Brain pericyte (primary cell): ENCODE measurements around the gene TVP23A.

Experiments used
- DNase-seq: peaks from one replicate; pipeline ENCODE4 v3.0.0-alpha.2; 2012; ENCODE audit warnings: low read depth, low spot score

Gene TVP23A

DNA sequence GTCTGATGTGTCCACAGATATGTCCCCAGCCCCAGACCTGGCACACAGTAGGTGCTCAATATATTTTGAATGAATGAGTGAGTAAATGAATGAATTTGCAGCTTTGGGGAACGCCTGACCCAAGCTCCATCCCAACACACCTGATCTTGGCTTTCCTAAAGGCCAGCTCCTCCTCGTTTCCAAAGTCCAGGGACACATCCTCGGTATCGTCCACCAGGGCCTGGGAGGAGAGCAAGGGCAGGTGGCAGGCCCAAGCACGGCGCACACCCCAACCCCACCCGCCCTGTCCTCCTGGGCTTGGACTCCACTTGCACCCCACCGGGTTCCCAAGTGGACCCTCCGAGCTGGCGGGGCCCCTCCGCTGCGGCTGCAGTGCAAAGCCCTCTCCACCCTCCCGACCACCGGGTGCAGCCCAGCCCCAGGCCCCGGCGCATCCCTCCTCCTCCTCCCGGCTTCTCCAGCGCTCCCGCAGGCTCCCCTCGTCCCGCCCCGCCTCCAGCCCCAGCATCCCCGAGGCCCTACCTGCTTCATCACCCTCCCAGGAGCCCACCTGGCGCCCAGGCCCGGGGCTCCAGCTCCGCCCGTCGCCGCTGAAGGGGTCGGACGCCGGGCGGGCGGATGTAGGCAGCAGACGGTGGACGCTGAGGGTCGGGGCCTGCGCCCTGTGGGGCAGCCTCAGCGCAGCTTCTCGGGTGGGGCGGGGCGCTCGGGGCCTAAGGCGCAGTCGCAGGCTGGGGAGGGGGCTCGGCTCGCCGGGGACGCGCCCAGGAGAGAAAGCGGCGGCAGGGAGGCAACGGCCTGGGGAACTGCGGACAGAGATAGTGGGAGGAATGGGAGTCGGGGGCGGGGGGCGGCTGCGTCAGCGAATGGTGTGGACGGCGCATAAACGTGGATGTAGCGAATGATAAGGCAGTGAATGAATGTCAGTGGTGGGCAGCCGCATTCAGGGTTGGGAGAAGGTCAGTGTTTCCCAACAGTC lies at the start of gene TVP23A:
TSS of gene TVP23A (minus strand) at position 832 of the 979 bp plus-strand sequence. CDS start at position 531, 301 bp downstream.
- no peak for DNase-seq

- DNase-seq, result no peak
These were observed 49.6 kb upstream of the TVP23A start for GRCh38 chr16:10868104-10868595.

DNA sequence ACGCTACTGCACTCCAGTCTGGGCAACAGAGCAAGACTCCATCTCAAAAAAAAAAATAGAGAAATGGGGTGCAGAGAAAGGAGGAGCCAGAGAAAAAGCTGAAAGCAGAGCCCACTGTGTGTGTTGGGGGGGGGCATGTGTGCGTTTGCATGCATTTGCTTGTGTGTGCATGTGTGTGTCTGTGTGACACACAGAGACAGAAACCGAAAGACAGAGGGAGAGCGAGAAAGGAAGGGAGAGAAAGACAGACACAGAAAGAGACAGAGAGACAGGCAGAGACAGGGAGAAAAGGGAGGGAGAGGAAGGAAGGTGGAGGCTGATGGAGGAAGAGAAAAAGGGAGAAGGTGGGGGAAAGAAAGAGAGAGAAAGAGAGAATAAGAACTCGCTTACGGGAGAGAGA lies 48.6 kb upstream of the TVP23A start:
- no peak for DNase-seq

GRCh38 chr16:10865991-10866966 lies 47.7 kb upstream of the TVP23A start:
- no peak for DNase-seq

GRCh38 chr16:10862438-10862837 lies 43.8 kb upstream of the TVP23A start:
- no peak for DNase-seq

DNA sequence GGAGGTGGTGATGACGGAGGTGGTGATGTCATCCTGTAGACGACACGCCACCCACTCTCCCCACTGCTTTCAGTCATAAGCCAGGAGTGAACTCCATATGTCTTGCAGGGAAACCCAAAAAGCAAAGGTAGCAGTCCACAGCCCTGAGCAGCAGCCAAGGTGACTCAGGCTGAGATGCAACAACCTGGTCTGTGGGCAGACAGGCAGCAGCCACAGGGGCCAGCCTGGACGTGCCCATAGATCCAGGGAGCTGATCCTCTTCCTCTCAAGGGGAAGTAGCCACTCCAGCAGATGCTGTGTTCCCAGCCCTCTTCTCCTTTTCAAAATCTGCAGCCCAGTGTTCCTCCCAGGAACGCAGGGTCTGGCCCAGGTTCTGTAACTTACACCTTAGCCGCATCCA lies 41.1 kb upstream of the TVP23A start:
- DNase-seq, result no peak

- DNase-seq, result no peak
These were observed 40.4 kb upstream of the TVP23A start for GRCh38 chr16:10859020-10859419.

DNA sequence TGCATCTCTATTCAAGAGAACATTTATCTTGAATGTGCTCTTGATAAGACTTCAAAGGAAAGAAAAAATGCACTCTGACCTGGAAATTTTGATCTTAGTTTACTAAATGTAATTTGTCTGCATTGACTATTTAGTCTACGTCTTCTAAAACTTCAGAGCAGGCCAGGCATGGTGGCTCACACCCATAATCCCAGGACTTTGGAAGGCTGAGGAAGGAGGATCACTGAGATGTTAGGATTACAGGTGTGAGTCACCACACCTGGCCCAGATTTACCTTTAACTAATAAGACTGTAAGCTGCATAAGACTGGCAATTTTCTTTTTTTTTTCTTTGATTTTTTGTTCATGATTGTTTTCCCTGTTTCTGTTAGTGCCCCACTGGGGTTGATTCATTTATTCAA lies 39.6 kb upstream of the TVP23A start:
- DNase-seq, result no peak

DNA sequence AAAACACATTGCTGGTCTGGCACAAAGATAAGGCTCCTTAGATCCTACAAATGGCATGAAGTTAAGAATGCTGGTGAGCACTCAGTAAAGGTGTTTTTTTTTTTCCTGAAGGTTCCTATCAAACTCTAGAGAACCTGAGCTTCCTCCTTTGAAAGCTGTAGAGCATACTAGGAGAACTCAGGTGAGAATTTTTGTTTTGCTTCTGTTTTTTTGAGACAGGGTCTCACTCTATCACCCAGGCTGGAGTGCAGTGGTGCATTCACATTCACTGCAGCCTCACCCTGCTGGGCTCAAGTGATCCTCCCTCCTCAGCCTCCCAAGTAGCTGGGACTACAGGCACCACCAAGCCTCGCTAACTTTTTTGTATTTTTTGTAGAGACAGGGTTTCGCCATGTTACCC lies 37.4 kb upstream of the TVP23A start:
- DNase-seq, result no peak

- DNase-seq, result no peak
These were observed 34.4 kb upstream of the TVP23A start for GRCh38 chr16:10852948-10853347.

DNA sequence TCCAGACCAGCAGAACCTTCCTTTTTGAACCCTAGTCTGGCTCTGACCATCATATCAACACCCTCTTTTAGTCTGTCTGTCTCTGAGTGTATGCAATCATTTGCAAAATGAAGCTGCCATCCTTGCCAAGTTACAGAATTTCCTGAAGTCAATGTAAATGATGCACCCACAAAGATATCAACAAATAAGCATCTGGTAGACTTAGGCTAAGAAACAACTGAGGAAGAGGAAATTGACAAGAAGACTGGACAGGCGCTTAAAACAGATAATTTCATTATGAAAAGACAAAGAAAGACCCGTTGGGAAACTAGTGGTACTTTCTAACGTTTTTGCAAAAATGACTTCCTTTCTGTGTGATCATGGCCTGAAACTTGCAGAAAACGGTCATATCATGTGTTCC lies 33.7 kb upstream of the TVP23A start:
- DNase-seq, result no peak

DNA sequence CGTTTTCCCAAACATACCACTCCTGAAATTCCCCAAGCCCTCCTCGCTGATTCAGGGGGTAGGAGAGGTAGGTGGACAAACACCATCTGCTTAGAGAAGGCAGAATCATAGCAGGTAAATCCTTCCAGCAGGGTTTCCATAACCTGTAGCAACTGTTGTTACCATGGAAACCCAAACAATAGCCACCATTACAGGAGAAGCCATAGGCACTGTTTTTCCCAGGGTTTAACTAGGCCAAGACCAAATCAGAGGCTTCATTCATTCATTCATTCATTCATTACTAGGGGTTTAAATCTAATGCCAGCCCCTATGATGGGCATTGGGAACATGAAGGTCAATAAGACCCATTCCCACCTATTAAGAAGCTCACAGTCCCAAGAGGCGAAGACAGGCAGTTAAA lies 32.9 kb upstream of the TVP23A start:
- no peak for DNase-seq

- no peak for DNase-seq
These were observed 31.9 kb upstream of the TVP23A start for GRCh38 chr16:10850478-10850850.

GRCh38 chr16:10849736-10850477 lies 31.3 kb upstream of the TVP23A start:
- no peak for DNase-seq

GRCh38 chr16:10847176-10847575 lies 28.6 kb upstream of the TVP23A start:
- no peak for DNase-seq

DNA sequence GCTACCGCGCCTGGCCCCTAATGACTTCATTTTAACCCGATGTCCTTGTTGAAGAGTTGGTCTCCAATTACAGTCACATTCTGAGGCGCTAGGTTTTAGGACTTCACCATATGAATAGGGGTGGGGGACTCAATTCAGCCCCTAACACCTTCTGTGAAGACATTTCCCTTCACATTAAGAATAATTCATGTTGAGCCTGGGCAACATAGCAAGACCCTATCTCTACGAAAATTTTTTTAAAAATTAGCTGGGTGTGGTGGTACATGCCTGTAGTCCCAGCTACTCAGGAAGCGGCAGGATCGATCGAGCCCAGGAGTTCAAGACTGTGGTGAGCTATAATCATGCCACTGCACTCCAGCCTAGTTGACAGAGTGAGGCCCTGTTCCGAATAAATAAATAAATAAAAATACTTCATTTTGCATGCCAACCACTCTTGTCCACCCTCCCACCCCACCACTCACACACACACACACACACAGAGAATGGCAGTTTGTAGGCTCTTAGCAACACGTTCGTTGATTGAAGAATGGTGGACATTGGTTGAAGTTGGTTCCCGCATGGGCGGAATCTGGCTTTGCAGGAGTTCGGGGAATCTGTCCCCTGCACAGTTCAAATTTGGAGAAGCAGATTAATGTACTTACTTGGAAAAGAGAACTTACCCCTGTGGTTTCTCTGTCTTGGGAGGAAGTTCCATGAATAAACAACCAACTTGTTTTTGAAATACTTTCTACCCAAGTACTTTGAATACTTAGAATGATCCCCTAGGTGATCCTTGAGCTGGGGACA lies 27.8 kb upstream of the TVP23A start:
- DNase-seq, result no peak

- DNase-seq, result no peak
These were observed 22.1 kb upstream of the TVP23A start for GRCh38 chr16:10840703-10841102.

DNA sequence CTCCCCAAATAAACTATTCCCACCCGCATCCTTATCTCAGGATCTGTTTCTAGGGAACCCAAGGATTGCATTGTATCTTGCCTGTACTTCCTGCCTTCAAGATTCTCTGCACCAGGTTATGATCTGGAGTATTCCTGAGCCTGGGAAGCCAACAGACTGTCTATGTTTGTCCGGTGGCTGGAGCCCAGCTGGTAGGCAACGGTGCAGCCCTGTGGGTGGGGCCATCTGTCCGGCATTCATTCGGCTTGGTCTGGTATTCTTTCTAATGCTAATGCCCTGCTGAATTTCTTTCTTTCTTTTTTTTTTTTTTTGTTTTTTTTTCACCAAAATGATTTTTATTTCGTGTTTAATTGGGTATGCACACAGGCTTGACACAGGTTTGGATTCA lies 20.7 kb upstream of the TVP23A start:
- DNase-seq, result no peak

- DNase-seq, result no peak
These were observed 20.2 kb upstream of the TVP23A start for GRCh38 chr16:10838621-10839278.
